Measurements from ENCODE around the gene MALT1. TPM values are rescaled to one million over a fixed set of nuclear protein-coding genes. Genes with fewer than 3 reads are reported as not detected.
"Not testable (repeated sequence)": the region's sequence is repeated elsewhere in the genome, so short reads cannot be mapped to it uniquely, and the experiment has no call there.

MALT1 gene
- total RNA-seq, 1 experiment from 2014 or later = 21.5 TPM

GRCh38 chr18:58732471-58732870 is 61.2 kb downstream of the MALT1 start:
- DNase-seq (ENCODE audit: low spot score) = no peak

GRCh38 chr18:58733866-58734265 is 62.6 kb downstream of the MALT1 start:
- DNase-seq (ENCODE audit: low spot score) = no peak

- no peak for DNase-seq (ENCODE audit: low spot score)
Measured at GRCh38 chr18:58738322-58738721, 67.1 kb downstream of the MALT1 start.

GRCh38 chr18:58745914-58746313 is 74.6 kb downstream of the MALT1 start:
- no peak for DNase-seq (ENCODE audit: low spot score)

DNA sequence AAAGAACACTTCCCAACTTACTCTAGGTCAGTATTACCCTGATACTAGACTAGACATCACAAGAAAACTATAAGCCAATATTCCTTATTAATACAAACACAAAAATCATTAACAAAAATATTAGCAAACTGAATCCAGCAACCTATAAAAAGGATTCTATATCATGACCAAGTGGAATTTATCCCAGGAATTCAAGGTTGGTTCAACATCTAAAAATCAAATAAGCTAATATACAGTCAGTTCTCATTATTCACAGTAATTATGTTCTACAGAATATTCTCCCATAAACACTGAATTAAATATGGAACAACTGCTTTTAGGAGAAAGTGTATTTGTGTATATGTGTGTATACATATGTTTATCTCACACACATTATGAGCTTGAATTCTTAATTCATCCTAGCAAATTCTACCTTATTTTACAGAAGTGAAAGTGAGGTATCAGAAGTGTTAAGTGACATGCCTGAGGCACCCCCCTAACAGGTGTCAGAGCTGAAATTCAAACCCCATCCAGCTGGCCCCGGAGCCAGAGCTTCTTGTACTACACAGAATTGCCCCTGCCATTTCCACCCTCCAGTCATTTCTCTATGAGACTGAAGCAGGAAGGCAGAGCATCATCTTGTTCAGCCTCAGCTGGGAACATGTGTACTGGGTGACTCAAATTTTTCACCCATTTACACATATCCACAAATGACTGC is 77.8 kb downstream of the MALT1 start:
- no peak for DNase-seq (ENCODE audit: low spot score)

DNA sequence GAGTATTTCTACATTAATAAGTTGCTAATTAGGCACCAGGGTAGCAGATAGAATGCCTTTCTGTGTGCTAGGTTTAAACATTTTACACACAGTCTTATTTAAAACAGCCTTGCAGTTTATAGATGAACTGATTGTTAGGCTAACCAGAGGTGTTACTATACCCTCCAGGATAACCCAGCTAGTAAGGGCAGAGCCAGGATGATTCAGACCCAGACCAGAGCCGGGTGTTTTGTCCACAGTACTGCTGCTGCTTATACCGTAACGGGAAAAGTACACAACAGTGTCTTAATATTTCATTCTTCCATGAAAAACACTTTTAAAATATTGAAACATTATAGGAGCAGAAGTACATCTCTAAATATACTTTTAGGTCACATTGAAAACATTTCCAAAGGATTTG is 82.7 kb downstream of the MALT1 start:
- no peak for DNase-seq (ENCODE audit: low spot score)

DNA sequence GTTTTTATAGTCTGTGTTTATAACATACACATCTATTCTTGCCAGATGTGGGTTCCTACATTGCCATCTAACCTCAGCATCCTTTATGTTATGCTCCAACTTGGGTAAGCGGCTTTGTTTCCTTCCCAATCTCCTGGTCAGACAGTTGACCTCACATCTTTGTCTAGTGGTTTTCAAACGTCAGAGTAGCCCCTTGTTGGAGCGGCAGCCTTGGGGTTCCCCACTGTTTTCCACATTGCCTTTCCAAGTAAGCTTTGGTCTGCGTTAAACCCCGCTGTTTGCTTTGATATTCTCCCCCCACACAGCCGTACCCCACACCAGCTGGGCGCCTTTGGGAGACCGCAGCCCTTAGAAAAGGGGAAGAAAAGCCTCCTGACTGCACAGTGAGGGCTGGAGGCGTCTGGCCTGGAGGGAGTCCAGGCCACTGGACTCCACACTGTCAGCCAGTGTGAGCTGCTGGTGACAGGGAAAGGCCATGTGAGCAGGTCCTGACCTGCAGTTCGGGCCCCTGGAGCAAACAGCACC is 83.3 kb downstream of the MALT1 start:
- no peak for DNase-seq (ENCODE audit: low spot score)

DNA sequence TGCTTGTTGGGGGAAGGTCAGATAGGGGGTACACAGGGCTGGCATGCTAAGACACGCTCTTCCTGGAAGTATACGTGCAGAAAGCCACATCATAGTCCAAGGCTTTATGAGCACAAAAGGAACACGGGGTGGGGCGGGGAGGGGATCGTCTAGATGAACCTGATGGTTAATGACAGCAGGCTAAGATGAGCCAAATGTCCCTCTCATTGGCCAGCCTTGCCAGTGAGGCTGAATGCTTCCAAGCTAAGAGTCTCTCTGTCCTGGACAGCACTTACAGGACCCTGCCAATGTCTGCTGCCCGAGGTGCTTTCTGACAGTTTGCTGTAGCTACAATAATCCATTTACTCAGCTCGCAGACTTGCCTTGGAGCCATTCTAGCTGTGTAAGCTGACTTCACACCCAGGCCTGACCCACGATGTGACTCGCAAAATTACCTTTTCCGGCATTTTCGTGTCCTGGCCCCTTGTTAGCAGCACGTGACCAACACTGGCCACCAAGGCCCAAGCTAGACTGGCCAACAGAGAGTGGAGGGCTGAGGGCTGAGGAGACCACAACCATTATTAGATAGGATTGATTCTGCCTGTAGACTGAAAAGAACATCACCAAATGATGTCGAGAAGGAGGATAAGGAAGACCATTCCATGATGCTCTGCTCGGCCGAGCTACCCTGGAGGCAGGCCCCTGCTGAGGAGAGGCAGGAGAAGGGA is 84.2 kb downstream of the MALT1 start:
- DNase-seq (ENCODE audit: low spot score) = no peak

- no peak for DNase-seq (ENCODE audit: low spot score)
Measured at GRCh38 chr18:58756148-58756547, 84.9 kb downstream of the MALT1 start.

- no peak for DNase-seq (ENCODE audit: low spot score)
Measured at GRCh38 chr18:58756596-58757240, 85.5 kb downstream of the MALT1 start.

DNA sequence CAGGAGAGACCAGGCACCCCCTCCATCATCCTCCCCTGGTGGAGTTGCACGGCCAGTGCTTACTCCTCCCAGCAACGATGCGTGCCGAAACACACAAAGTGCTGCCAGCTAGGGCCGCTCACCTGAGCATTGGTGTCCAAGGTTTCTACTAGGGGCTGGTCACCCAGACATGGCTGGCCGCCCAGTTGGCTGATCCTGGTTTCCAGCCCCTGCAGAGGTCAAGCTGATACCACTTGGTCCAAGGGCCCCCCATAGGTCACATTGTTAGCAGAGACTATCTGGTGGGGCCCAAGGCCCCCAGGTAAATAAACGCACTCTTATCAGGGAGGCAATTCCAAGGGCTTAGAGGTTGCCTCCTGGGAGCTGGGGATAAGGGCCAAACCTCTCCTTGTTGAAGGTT is 86.1 kb downstream of the MALT1 start:
- not testable (repeated sequence) for DNase-seq (ENCODE audit: low spot score)

GRCh38 chr18:58758046-58758445 is 86.8 kb downstream of the MALT1 start:
- DNase-seq (ENCODE audit: low spot score) = no peak

- no peak for DNase-seq (ENCODE audit: low spot score)
Measured at GRCh38 chr18:58758606-58759005, 87.3 kb downstream of the MALT1 start.

GRCh38 chr18:58761241-58761969 is 90.1 kb downstream of the MALT1 start:
- peak; percentile 76 for DNase-seq (ENCODE audit: low spot score)

GRCh38 chr18:58761970-58762780 is 90.9 kb downstream of the MALT1 start:
- no peak for DNase-seq (ENCODE audit: low spot score)

DNA sequence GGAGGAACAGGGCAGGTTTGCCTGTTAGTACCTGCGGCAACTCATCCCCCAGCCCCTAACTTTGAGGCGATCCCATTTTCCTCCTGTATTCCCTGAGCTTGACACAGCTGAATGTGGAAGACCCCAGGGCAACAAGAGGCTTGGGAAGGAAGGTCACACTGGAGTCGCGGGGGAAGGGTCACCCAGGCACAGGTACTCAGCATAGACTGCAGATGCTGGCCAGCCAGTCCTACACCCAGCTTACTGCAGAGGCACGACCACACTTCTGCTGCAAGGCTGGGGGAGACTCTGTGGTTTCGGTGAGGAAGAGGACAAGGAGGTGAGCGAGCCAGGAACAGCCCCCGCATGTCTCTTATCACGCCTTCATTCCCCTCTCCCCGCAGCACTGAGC is 91.5 kb downstream of the MALT1 start:
- DNase-seq (ENCODE audit: low spot score) = no peak

DNA sequence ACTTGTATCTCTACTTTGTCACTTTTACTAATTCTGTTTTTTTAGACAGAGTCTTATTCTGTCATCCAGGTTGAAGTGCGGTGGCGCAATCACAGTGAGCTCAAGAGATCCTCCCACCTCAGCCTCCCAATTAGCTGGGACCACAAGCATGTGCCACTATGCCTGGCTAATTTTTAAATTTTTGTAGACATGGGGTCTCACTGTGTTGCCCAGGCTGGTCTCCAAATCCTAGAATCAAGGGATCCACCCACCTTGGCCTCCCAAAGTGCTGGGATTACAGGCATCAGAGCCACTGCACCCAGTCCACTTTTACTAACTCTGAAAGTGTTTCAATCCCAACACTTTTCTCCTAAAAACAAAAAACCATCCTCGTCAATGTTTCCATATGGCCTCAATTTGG is 94.9 kb downstream of the MALT1 start:
- no peak for DNase-seq (ENCODE audit: low spot score)

- no peak for DNase-seq (ENCODE audit: low spot score)
Measured at GRCh38 chr18:58766946-58767345, 95.7 kb downstream of the MALT1 start.

GRCh38 chr18:58768293-58768974 is 97.2 kb downstream of the MALT1 start:
- DNase-seq (ENCODE audit: low spot score) = peak; percentile 52

DNA sequence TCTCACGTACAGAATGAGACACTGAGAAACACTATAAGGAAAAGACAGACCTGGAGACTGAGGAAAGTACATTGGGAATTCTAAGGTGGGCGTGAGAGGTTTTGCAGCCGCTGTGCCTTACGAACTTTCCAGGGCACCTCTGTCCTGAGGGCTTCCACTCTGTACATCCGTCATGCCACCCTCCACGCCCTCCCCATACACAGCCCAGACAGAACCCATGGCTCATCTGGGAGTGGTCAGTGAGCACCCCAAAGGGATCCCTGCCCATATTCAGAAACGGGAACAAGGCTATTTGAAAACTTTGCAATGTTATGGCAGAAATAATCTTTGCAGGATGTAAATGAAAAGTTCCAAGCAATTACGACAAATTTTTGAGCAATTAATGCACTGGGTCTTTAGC is 98.1 kb downstream of the MALT1 start:
- DNase-seq (ENCODE audit: low spot score) = no peak

GRCh38 chr18:58770601-58771000 is 99.3 kb downstream of the MALT1 start:
- no peak for DNase-seq (ENCODE audit: low spot score)
